Spleen (tissue), 11 donors: ENCODE measurements around the gene LRRC32. TPM values are rescaled to one million over a fixed set of nuclear protein-coding genes. Genes with fewer than 3 reads are reported as not detected.
A peak's percentile ranks its signal among the peaks of the same experiment; 100 is the strongest.

ENCODE experiments used
- DNase-seq: peaks from one replicate; pipeline ENCODE4 v3.0.0-alpha.2; 2020
- H3K27ac ChIP-seq, 8 donors: fragments of 200-600 bp; sonication (generic) in 7 of 8; 1 replicate in 4 of 8; 2 replicates in 4 of 8; pipeline versions ENCODE4 v1.5.0 to v1.8.0; 2016 to 2021; ENCODE audit warnings: inconsistent platforms in 4 of 8, mild to moderate bottlenecking in 4 of 8, moderate library complexity in 1 of 8
- H3K27me3 ChIP-seq, 7 donors: fragments of 200-600 bp; sonication (generic) in 6 of 7; replicated peaks in 1 of 7; 1 replicate in 4 of 7; 2 replicates in 3 of 7; pipeline versions ENCODE4 v1.5.0 to v1.8.0; 2016 to 2021; ENCODE audit warnings: inconsistent platforms in 3 of 7, mild to moderate bottlenecking in 1 of 7
- H3K36me3 ChIP-seq, 6 donors: fragments of 200-600 bp; sonication (generic) in 5 of 6; 1 replicate in 4 of 6; 2 replicates in 2 of 6; pipeline versions ENCODE4 v1.5.0 to v1.8.0; 2016 to 2021; ENCODE audit warnings: inconsistent platforms in 2 of 6
- H3K4me1 ChIP-seq, 6 donors: fragments of 200-600 bp; sonication (generic) in 5 of 6; 1 replicate in 3 of 6; 2 replicates in 3 of 6; pipeline versions ENCODE4 v1.5.0 to v1.8.0; 2016 to 2021; ENCODE audit warnings: inconsistent platforms in 3 of 6
- H3K4me3 ChIP-seq, 8 donors: fragments of 200-600 bp; sonication (generic) in 7 of 8; 1 replicate in 4 of 8; 2 replicates in 4 of 8; pipeline versions ENCODE4 v1.5.0 to v1.8.0; 2016 to 2021; ENCODE audit warnings: inconsistent platforms in 4 of 8, mild to moderate bottlenecking in 4 of 8, moderate library complexity in 2 of 8
- H3K9me3 ChIP-seq, 8 donors: fragments of 200-600 bp; sonication (generic) in 7 of 8; 1 replicate in 4 of 8; 2 replicates in 4 of 8; pipeline versions ENCODE4 v1.5.0 to v1.8.0; 2016 to 2021; ENCODE audit warnings: inconsistent platforms in 4 of 8
- CTCF ChIP-seq, 11 experiments: fragments of 200-600 bp in 7 of 11; fragments of 450-650 bp in 4 of 11; sonication (generic) in 4 of 11; IDR thresholded peaks in 8 of 11; conservative IDR thresholded peaks in 3 of 11; 1 replicate in 7 of 11; 2 replicates in 4 of 11; pipeline versions ENCODE4 v1.4.0 to v1.8.0; 2016 to 2021; ENCODE audit warnings: antibody characterized with exemption in 11 of 11, inconsistent platforms in 4 of 11, mild to moderate bottlenecking in 1 of 11
- POLR2A ChIP-seq, 3 donors: fragments of 450-650 bp; IDR thresholded peaks; one replicate each; pipeline ENCODE4 v1.5.1; 2017; ENCODE audit warnings: antibody characterized with exemption in 3 of 3, mild to moderate bottlenecking in 1 of 3
- POLR2AphosphoS5 ChIP-seq, 3 donors: sonication (generic); formaldehyde crosslinking; IDR thresholded peaks; one replicate each; pipeline ENCODE4 v1.5.1; 2017; ENCODE audit warnings: antibody characterized with exemption in 3 of 3
- WGBS, 5 donors: extraction: QIAGEN DNeasy Blood & Tissue Kit in 3 of 5; methylation state at CpG; one replicate each; pipeline versions ENCODE4 v1.1.5 to v1.1.7; 2013 to 2018; 5-methylcytosine and 5-hydroxymethylcytosine counted together
- intact Hi-C: fragments of 100-400 bp; cut with DNase I; formaldehyde crosslinking; loops from one replicate; pipeline ENCODE4 v1.15.0; 2023; ENCODE audit warnings: low total_unique reads
- polyA plus RNA-seq, 3 donors: library from polyadenylated mRNA; stranded (reverse); fragments of 200-250 nt; gene quantifications; one replicate each; pipeline ENCODE4 v1.2.1, GENCODE V29; 2013
- total RNA-seq, 7 donors: library from RNA; depleted of rRNA in 3 of 7; stranded (reverse); fragments of >200 nt in 3 of 7; fragmentation: NEBNext Ultra II Directional in 4 of 7; extraction: Animal tissue kit (Norgen Biotek cat#: 25700) in 4 of 7; gene quantifications; one replicate each; pipeline versions ENCODE4 v1.1.0 to v1.2.1, GENCODE V29; 2016 to 2021
- donor health status: healthy with polysubstance abuse.
- donor health status: DM: no; HTN: no; CAD: no; lungs with moderate emphysema.
- donor health status: DM: no; HTN: no; CAD: no.
- donor health status: Bipolar disorder and iron deficiency.
- donor health status: healthy.
- donor health status: DM: no; HTN: no; CAD: no.
- donor health status: DM: yes; HTN: yes; CAD: no.

LRRC32 gene
- total and polyA plus RNA-seq, 10 donors, result 25.9 to 214 (median 74.3) TPM

- H3K9me3 ChIP-seq, result no peaks in the 10 kb centered on the region
- no peak overlapping the region for H3K27ac ChIP-seq
- H3K27me3 ChIP-seq, result peaks cover 0 to 40% (median 0%) of the 10 kb centered on the region in 7 donors
- no peak overlapping the region for H3K4me3 ChIP-seq
- no peaks in the 10 kb centered on the region for H3K36me3 ChIP-seq
- TF ChIP-seq POLR2AphosphoS5 (IDR thresholded peaks at IDR 0.05), result no peak
- TF ChIP-seq POLR2A (IDR thresholded peaks at IDR 0.05), result no peak
- TF ChIP-seq CTCF (IDR thresholded peaks at IDR 0.05 in 8 of 11, conservative IDR thresholded peaks at IDR 0.05 in 3 of 11), result no peak
- DNase-seq, result no peak
- H3K4me1 ChIP-seq, result peaks cover 22 to 72% (median 50%) of the 10 kb centered on the region in 6 donors
- intact Hi-C loops, result no loop called here
- 69 to 75% (median 72%) methylated on average over 16 of the region's 16 CpGs for WGBS, 5 donors
These were observed 6.3 kb upstream of the LRRC32 start for GRCh38 chr11:76676636-76677457.

- no peak for DNase-seq
- Histone ChIP-seq H3K4me3 (no peak overlapping the region), H3K27me3 (peaks cover 0 to 42% (median 12%) of the 10 kb centered on the region in 7 donors), H3K9me3 (no peaks in the 10 kb centered on the region), H3K36me3 (no peaks in the 10 kb centered on the region), H3K4me1 (peaks cover 36 to 82% (median 63%) of the 10 kb centered on the region in 6 donors), H3K27ac (no peak overlapping the region)
- intact Hi-C loops, result loop anchor here (5.0 kb wide), 1 partner anchor 77 kb away; no protein-coding TSS in a partner anchor
- TF ChIP-seq CTCF (IDR thresholded peaks at IDR 0.05 in 8 of 11, conservative IDR thresholded peaks at IDR 0.05 in 3 of 11), result no peak
- TF ChIP-seq POLR2A (IDR thresholded peaks at IDR 0.05), result no peak
- TF ChIP-seq POLR2AphosphoS5 (IDR thresholded peaks at IDR 0.05), result peak in 1 of 3 donors; percentile 37
- 71 to 79% (median 77%) methylated on average over 12 to 14 of the region's 14 CpGs for WGBS, 5 donors
These were observed 4.2 kb upstream of the LRRC32 start for GRCh38 chr11:76674517-76675400.

- Histone ChIP-seq H3K36me3 (no peaks in the 10 kb centered on the region), H3K4me3 (peak overlapping the region in 2 of 8 donors; percentile 6 to 49), H3K4me1 (peaks cover 40 to 92% (median 65%) of the 10 kb centered on the region in 6 donors), H3K9me3 (no peaks in the 10 kb centered on the region), H3K27ac (peak overlapping the region in 5 of 8 donors; percentile 79 to 84 (median 82)), H3K27me3 (peaks cover 0 to 52% (median 15%) of the 10 kb centered on the region in 7 donors)
- intact Hi-C loops, result loop anchor here (5.0 kb wide), 1 partner anchor 76 kb away; no protein-coding TSS in a partner anchor
- 68 to 76% (median 69%) methylated on average over 5 of the region's 5 CpGs for WGBS, 5 donors
- DNase-seq, result no peak
- no peak for TF ChIP-seq CTCF (IDR thresholded peaks at IDR 0.05 in 8 of 11, conservative IDR thresholded peaks at IDR 0.05 in 3 of 11)
- TF ChIP-seq POLR2A (IDR thresholded peaks at IDR 0.05), result no peak
- no peak for TF ChIP-seq POLR2AphosphoS5 (IDR thresholded peaks at IDR 0.05)
These were observed 2.9 kb upstream of the LRRC32 start for GRCh38 chr11:76673176-76674142.
